ENCODE data around the gene GFI1. TPM values are rescaled to one million over a fixed set of nuclear protein-coding genes. Genes with fewer than 3 reads are reported as not detected.
A peak's percentile ranks its signal among the peaks of the same experiment; 100 is the strongest.

The GFI1 gene
- total and polyA plus RNA-seq, 2 of the 13 experiments (the other 11 are each of a cell fraction or from before 2014, with no cell fraction given), result 10.3 to 10.5 TPM

DNA sequence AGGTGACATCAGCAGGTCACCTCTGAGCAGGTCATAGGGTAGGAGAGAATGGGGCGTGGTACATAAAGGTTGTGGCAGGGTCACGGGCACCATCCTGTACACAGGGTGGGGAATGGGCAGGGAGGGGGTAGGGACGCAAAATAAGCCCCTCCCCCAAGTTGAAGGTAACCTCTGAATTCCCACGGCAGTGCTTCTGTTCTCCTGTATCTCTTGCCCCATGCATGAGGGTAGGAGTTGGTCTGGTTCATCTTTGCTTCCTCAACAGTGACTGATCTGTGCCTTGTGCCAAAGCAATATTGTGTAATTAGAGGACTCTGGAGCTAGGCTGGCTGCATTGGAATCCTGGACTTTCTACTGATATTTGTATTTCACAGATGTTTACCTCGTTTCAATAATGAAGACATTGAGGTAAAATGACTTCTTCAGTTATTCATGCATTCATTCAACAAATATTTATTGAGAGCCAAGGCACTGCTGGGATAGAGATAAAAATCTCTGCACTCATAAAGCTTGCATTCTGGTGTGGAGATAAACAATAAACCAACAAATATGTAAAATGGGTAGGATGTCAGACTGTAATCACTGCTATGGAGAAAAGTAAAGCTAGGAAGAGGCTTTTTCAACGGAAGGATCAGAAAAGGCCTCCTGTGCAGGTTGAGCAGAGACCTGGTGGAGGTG, 18.4 kb upstream of the GFI1 start (continued):
- TF ChIP-seq KLF12 (CRISPR knock-in tag; IDR thresholded peaks at IDR 0.05; ENCODE audit: borderline replicate concordance), result no peak
- TF ChIP-seq TARDBP (CRISPR knock-in tag; IDR thresholded peaks at IDR 0.05), result peak; percentile 69; the same call in 1 of the 2 replicates
- TF ChIP-seq, protein P1, sequence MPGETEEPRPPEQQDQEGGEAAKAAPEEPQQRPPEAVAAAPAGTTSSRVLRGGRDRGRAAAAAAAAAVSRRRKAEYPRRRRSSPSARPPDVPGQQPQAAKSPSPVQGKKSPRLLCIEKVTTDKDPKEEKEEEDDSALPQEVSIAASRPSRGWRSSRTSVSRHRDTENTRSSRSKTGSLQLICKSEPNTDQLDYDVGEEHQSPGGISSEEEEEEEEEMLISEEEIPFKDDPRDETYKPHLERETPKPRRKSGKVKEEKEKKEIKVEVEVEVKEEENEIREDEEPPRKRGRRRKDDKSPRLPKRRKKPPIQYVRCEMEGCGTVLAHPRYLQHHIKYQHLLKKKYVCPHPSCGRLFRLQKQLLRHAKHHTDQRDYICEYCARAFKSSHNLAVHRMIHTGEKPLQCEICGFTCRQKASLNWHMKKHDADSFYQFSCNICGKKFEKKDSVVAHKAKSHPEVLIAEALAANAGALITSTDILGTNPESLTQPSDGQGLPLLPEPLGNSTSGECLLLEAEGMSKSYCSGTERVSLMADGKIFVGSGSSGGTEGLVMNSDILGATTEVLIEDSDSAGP (CRISPR knock-in tag; IDR thresholded peaks at IDR 0.05; ENCODE audit: borderline replicate concordance), result no peak
- no peak for TF ChIP-seq ZNF225 (CRISPR knock-in tag; IDR thresholded peaks at IDR 0.05)
- TF ChIP-seq ATAD3A (CRISPR knock-in tag; IDR thresholded peaks at IDR 0.05), result no peak
- TF ChIP-seq ZNF792 (CRISPR knock-in tag; IDR thresholded peaks at IDR 0.05), result peak; percentile 86; the same call in 1 of the 2 replicates
- no peak for TF ChIP-seq SMARCC2 (IDR thresholded peaks at IDR 0.05)
- no peak for TF ChIP-seq NPAS2 (CRISPR knock-in tag; IDR thresholded peaks at IDR 0.05; ENCODE audit: borderline replicate concordance)
- no peak for TF ChIP-seq MAFF (IDR thresholded peaks at IDR 0.05; ENCODE audit: low read depth, low read length)
- 0 out of 2 replicates have a peak, but pooled peaks have one; percentile 21 for TF ChIP-seq ARNT2 (CRISPR knock-in tag; IDR thresholded peaks at IDR 0.05; ENCODE audit: low read depth)
- TF ChIP-seq, protein P2, sequence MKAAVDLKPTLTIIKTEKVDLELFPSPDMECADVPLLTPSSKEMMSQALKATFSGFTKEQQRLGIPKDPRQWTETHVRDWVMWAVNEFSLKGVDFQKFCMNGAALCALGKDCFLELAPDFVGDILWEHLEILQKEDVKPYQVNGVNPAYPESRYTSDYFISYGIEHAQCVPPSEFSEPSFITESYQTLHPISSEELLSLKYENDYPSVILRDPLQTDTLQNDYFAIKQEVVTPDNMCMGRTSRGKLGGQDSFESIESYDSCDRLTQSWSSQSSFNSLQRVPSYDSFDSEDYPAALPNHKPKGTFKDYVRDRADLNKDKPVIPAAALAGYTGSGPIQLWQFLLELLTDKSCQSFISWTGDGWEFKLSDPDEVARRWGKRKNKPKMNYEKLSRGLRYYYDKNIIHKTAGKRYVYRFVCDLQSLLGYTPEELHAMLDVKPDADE (CRISPR knock-in tag; IDR thresholded peaks at IDR 0.05), result no peak
- TF ChIP-seq MIXL1 (CRISPR knock-in tag; IDR thresholded peaks at IDR 0.05), result 0 out of 2 replicates have a peak, but pooled peaks have one; percentile 29
- TF ChIP-seq, protein P3, sequence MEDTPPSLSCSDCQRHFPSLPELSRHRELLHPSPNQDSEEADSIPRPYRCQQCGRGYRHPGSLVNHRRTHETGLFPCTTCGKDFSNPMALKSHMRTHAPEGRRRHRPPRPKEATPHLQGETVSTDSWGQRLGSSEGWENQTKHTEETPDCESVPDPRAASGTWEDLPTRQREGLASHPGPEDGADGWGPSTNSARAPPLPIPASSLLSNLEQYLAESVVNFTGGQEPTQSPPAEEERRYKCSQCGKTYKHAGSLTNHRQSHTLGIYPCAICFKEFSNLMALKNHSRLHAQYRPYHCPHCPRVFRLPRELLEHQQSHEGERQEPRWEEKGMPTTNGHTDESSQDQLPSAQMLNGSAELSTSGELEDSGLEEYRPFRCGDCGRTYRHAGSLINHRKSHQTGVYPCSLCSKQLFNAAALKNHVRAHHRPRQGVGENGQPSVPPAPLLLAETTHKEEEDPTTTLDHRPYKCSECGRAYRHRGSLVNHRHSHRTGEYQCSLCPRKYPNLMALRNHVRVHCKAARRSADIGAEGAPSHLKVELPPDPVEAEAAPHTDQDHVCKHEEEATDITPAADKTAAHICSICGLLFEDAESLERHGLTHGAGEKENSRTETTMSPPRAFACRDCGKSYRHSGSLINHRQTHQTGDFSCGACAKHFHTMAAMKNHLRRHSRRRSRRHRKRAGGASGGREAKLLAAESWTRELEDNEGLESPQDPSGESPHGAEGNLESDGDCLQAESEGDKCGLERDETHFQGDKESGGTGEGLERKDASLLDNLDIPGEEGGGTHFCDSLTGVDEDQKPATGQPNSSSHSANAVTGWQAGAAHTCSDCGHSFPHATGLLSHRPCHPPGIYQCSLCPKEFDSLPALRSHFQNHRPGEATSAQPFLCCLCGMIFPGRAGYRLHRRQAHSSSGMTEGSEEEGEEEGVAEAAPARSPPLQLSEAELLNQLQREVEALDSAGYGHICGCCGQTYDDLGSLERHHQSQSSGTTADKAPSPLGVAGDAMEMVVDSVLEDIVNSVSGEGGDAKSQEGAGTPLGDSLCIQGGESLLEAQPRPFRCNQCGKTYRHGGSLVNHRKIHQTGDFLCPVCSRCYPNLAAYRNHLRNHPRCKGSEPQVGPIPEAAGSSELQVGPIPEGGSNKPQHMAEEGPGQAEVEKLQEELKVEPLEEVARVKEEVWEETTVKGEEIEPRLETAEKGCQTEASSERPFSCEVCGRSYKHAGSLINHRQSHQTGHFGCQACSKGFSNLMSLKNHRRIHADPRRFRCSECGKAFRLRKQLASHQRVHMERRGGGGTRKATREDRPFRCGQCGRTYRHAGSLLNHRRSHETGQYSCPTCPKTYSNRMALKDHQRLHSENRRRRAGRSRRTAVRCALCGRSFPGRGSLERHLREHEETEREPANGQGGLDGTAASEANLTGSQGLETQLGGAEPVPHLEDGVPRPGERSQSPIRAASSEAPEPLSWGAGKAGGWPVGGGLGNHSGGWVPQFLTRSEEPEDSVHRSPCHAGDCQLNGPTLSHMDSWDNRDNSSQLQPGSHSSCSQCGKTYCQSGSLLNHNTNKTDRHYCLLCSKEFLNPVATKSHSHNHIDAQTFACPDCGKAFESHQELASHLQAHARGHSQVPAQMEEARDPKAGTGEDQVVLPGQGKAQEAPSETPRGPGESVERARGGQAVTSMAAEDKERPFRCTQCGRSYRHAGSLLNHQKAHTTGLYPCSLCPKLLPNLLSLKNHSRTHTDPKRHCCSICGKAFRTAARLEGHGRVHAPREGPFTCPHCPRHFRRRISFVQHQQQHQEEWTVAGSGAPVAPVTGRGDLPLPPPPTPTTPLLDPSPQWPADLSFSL (CRISPR knock-in tag; IDR thresholded peaks at IDR 0.05), result no peak
- TF ChIP-seq, protein P4, sequence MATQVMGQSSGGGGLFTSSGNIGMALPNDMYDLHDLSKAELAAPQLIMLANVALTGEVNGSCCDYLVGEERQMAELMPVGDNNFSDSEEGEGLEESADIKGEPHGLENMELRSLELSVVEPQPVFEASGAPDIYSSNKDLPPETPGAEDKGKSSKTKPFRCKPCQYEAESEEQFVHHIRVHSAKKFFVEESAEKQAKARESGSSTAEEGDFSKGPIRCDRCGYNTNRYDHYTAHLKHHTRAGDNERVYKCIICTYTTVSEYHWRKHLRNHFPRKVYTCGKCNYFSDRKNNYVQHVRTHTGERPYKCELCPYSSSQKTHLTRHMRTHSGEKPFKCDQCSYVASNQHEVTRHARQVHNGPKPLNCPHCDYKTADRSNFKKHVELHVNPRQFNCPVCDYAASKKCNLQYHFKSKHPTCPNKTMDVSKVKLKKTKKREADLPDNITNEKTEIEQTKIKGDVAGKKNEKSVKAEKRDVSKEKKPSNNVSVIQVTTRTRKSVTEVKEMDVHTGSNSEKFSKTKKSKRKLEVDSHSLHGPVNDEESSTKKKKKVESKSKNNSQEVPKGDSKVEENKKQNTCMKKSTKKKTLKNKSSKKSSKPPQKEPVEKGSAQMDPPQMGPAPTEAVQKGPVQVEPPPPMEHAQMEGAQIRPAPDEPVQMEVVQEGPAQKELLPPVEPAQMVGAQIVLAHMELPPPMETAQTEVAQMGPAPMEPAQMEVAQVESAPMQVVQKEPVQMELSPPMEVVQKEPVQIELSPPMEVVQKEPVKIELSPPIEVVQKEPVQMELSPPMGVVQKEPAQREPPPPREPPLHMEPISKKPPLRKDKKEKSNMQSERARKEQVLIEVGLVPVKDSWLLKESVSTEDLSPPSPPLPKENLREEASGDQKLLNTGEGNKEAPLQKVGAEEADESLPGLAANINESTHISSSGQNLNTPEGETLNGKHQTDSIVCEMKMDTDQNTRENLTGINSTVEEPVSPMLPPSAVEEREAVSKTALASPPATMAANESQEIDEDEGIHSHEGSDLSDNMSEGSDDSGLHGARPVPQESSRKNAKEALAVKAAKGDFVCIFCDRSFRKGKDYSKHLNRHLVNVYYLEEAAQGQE (IDR thresholded peaks at IDR 0.05; ENCODE audit: borderline replicate concordance in 1 of 2, low read depth in 1 of 2, low read length in 2 of 2), result no peak
- peak; percentile 49 for TF ChIP-seq SKI (IDR thresholded peaks at IDR 0.05; ENCODE audit: partially characterized antibody)

Measured in HepG2 (cell line).